Upper lobe of right lung (tissue), 1 donor: ENCODE results near the gene ZNF280A. TPM values are rescaled to one million over a fixed set of nuclear protein-coding genes. Genes with fewer than 3 reads are reported as not detected.
A peak's percentile ranks its signal among the peaks of the same experiment; 100 is the strongest.
"Not testable (repeated sequence)": the region's sequence is repeated elsewhere in the genome, so short reads cannot be mapped to it uniquely, and the experiment has no call there.

Source experiments
- ATAC-seq: fragments of 200-7000 bp; cut with Tn5 transposase; one replicate; pipeline ENCODE4 v1.9.1; 2020; ENCODE audit warnings: mild to moderate bottlenecking, moderate library complexity
- DNase-seq: peaks from one replicate; pipeline ENCODE4 v3.0.0-alpha.2; 2020
- H3K27ac ChIP-seq: fragments of 200-600 bp; one replicate; pipeline ENCODE4 v1.8.0; 2022
- H3K27me3 ChIP-seq: fragments of 200-600 bp; one replicate; pipeline ENCODE4 v1.8.0; 2022; ENCODE audit warnings: mild to moderate bottlenecking
- H3K36me3 ChIP-seq: fragments of 200-600 bp; one replicate; pipeline ENCODE4 v1.8.0; 2022
- H3K4me1 ChIP-seq: fragments of 200-600 bp; one replicate; pipeline ENCODE4 v1.8.0; 2022
- H3K4me3 ChIP-seq: fragments of 200-600 bp; one replicate; pipeline ENCODE4 v1.8.0; 2022; ENCODE audit warnings: mild to moderate bottlenecking
- H3K9me3 ChIP-seq: fragments of 200-600 bp; one replicate; pipeline ENCODE4 v1.8.0; 2022
- CTCF ChIP-seq: fragments of 200-600 bp; IDR thresholded peaks from one replicate; pipeline ENCODE4 v1.8.0; 2022; ENCODE audit warnings: antibody characterized with exemption
- intact Hi-C: fragments of 100-400 bp; cut with DNase I; formaldehyde crosslinking; loops from one replicate; pipeline ENCODE4 v1.11.0; 2022
- total RNA-seq: library from RNA; stranded (reverse); fragmentation: NEBNext Ultra II Directional; extraction: Animal tissue kit (Norgen Biotek cat#: 25700); gene quantifications from one replicate; pipeline ENCODE4 v1.2.1, GENCODE V29; 2021
- donor health status: DM: no; HTN: yes; CAD: no; lungs with severe emphysema.

Gene ZNF280A
- total RNA-seq, 1 donor from 2014 or later, result not detected

- ATAC-seq (no peak), DNase-seq (no peak)
- H3K27ac ChIP-seq, result no peak overlapping the region
- TF ChIP-seq CTCF, result no peak
- no peak overlapping the region for H3K4me3 ChIP-seq
- no peaks in the 10 kb centered on the region for H3K4me1 ChIP-seq
- intact Hi-C loops, result no loop called here
- no peaks in the 10 kb centered on the region for H3K36me3 ChIP-seq
- no peaks in the 10 kb centered on the region for H3K9me3 ChIP-seq
- peaks cover 29% of the 10 kb centered on the region for H3K27me3 ChIP-seq
These were observed 4.2 kb downstream of the ZNF280A start for GRCh38 chr22:22515890-22516289.

GRCh38 chr22:22514431-22514830 is 5.6 kb downstream of the ZNF280A start:
- DNase-seq, ATAC-seq, intact Hi-C loops, H3K9me3 ChIP-seq, H3K4me1 ChIP-seq, H3K36me3 ChIP-seq, H3K4me3 ChIP-seq, H3K27ac ChIP-seq: not testable (repeated sequence)
- H3K27me3 ChIP-seq, result peaks cover 29% of the 10 kb centered on the region

- Histone ChIP-seq H3K36me3 (no peaks in the 10 kb centered on the region), H3K9me3 (no peaks in the 10 kb centered on the region), H3K4me1 (no peaks in the 10 kb centered on the region), H3K4me3 (no peak overlapping the region), H3K27me3 (peaks cover 29% of the 10 kb centered on the region), H3K27ac (no peak overlapping the region)
- no peak for TF ChIP-seq CTCF
- intact Hi-C loops, result no loop called here
- DNase-seq (no peak), ATAC-seq (no peak)
These were observed 6.5 kb downstream of the ZNF280A start for GRCh38 chr22:22513619-22514018.

- Histone ChIP-seq H3K4me1 (no peaks in the 10 kb centered on the region), H3K36me3 (no peaks in the 10 kb centered on the region), H3K4me3 (no peak overlapping the region), H3K27me3 (peaks cover 29% of the 10 kb centered on the region), H3K9me3 (no peaks in the 10 kb centered on the region), H3K27ac (no peak overlapping the region)
- DNase-seq, result no peak
- TF ChIP-seq CTCF, result no peak
- intact Hi-C loops, result no loop called here
- ATAC-seq, result no peak
These were observed 7.1 kb downstream of the ZNF280A start for GRCh38 chr22:22512951-22513350.

- DNase-seq, intact Hi-C loops, H3K4me1 ChIP-seq, H3K4me3 ChIP-seq, H3K36me3 ChIP-seq, H3K27ac ChIP-seq, ATAC-seq, H3K9me3 ChIP-seq: not testable (repeated sequence)
- peaks cover 20% of the 10 kb centered on the region for H3K27me3 ChIP-seq
These were observed 9.2 kb downstream of the ZNF280A start for GRCh38 chr22:22510833-22511232.

- H3K9me3 ChIP-seq, ATAC-seq, H3K4me1 ChIP-seq, H3K36me3 ChIP-seq, DNase-seq, intact Hi-C loops, H3K27ac ChIP-seq, H3K4me3 ChIP-seq: not testable (repeated sequence)
- H3K27me3 ChIP-seq, result peaks cover 16% of the 10 kb centered on the region
These were observed 10.2 kb downstream of the ZNF280A start for GRCh38 chr22:22509912-22510311.

GRCh38 chr22:22508274-22509176 is 11.5 kb downstream of the ZNF280A start, which contains the start of gene ZNF280B:
ZNF280B (minus strand) TSS chr22:22508742; CDS start chr22:22489398, 19,344 bp downstream.
- Histone ChIP-seq H3K27ac (no peak within 1 kb of the TSS), H3K36me3 (no peaks in the 10 kb centered on the region), H3K4me3 (peak within 1 kb of the TSS; percentile 49), H3K27me3 (peaks cover 12% of the 10 kb centered on the region), H3K9me3 (no peaks in the 10 kb centered on the region), H3K4me1 (no peaks in the 10 kb centered on the region)
- DNase-seq (peak; percentile 85), ATAC-seq (peak; percentile 98)
- peak; percentile 48 for TF ChIP-seq CTCF
- intact Hi-C loops, result no loop called here
